Hepatocyte (in vitro differentiated cells): ENCODE data around the gene TNFSF13. TPM values are rescaled to one million over a fixed set of nuclear protein-coding genes. Genes with fewer than 3 reads are reported as not detected.

Experiments used
- DNase-seq: peaks from one replicate; pipeline ENCODE4 v3.0.0-alpha.2; 2016; ENCODE audit warnings: low spot score
- H2AFZ ChIP-seq: fragments of 200-600 bp; sonication (generic); 2 replicates; pipeline ENCODE4 v1.6.0; 2016; ENCODE audit warnings: antibody characterized with exemption, mild to moderate bottlenecking
- H3K27ac ChIP-seq: fragments of 200-600 bp; sonication (generic); 2 replicates; pipeline ENCODE4 v1.5.1; 2016; ENCODE audit warnings: mild to moderate bottlenecking
- H3K27me3 ChIP-seq: fragments of 200-600 bp; sonication (generic); 2 replicates; pipeline ENCODE4 v1.6.1; 2016
- H3K36me3 ChIP-seq: fragments of 200-600 bp; sonication (generic); replicated peaks from 2 replicates; pipeline ENCODE4 v1.5.1; 2016; ENCODE audit warnings: low read depth; ENCODE audit not compliant: insufficient read depth
- H3K4me1 ChIP-seq: fragments of 200-600 bp; sonication (generic); 2 replicates; pipeline ENCODE4 v1.5.1; 2016; ENCODE audit warnings: mild to moderate bottlenecking, moderate library complexity; ENCODE audit not compliant: insufficient read depth
- H3K4me2 ChIP-seq: fragments of 200-600 bp; sonication (generic); 2 replicates; pipeline ENCODE4 v1.6.0; 2016
- H3K4me3 ChIP-seq: fragments of 200-600 bp; sonication (generic); 2 replicates; pipeline ENCODE4 v1.5.1; 2016; ENCODE audit warnings: mild to moderate bottlenecking
- H3K79me2 ChIP-seq: fragments of 200-600 bp; sonication (generic); 2 replicates; pipeline ENCODE4 v1.6.0; 2017; ENCODE audit warnings: mild to moderate bottlenecking
- H3K9me2 ChIP-seq: fragments of 200-600 bp; sonication (generic); replicated peaks from 2 replicates; pipeline ENCODE4 v1.6.0; 2017; ENCODE audit warnings: mild to moderate bottlenecking; ENCODE audit not compliant: insufficient read depth
- H3K9me3 ChIP-seq: fragments of 200-600 bp; sonication (generic); 2 replicates; pipeline ENCODE4 v1.5.1; 2016; ENCODE audit warnings: low read depth, mild to moderate bottlenecking
- H4K20me1 ChIP-seq: fragments of 200-600 bp; sonication (generic); 2 replicates; pipeline ENCODE4 v1.6.0; 2016; ENCODE audit warnings: mild to moderate bottlenecking; ENCODE audit not compliant: insufficient read depth, poor library complexity, severe bottlenecking
- CTCF ChIP-seq: fragments of 200-600 bp; sonication (generic); IDR thresholded peaks from 2 replicates; pipeline ENCODE4 v1.5.1; 2016; ENCODE audit warnings: antibody characterized with exemption, mild to moderate bottlenecking; ENCODE audit not compliant: poor library complexity
- EZH2 ChIP-seq: fragments of 200-600 bp; sonication (generic); IDR thresholded peaks from 2 replicates; pipeline ENCODE4 v1.6.1; 2016; ENCODE audit warnings: antibody characterized with exemption, mild to moderate bottlenecking, borderline replicate concordance
- EZH2phosphoT487 ChIP-seq: fragments of 200-600 bp; sonication (generic); IDR thresholded peaks from one replicate; pipeline ENCODE4 v1.6.1; 2018; ENCODE audit warnings: antibody characterized with exemption, mild to moderate bottlenecking, low read depth, moderate library complexity; ENCODE audit not compliant: unreplicated experiment, severe bottlenecking
- whole genome bisulfite sequencing: methylation state at CpG from one replicate; pipeline ENCODE4 v1.1.6; 2016; ENCODE audit warnings: low lambda C conversion rate; ENCODE audit errors: missing lambda C conversion rate; 5-methylcytosine and 5-hydroxymethylcytosine counted together
- polyA plus RNA-seq: library from polyadenylated mRNA; unstranded; fragments of >200 nt; fragmentation: Nextera tagmentation; extraction: Ambion mirVana; gene quantifications from 2 replicates; pipeline ENCODE4 v1.2.1, GENCODE V29; 2016
- total RNA-seq: library from RNA; depleted of rRNA; stranded (reverse); fragments of >200 nt; gene quantifications from 2 replicates; pipeline ENCODE4 v1.2.3, GENCODE V29; 2014

TNFSF13 gene
- total and polyA plus RNA-seq, 2 experiments from 2014 or later = 0.90 to 2.4 TPM

- no peaks in the 10 kb centered on the region for H3K9me3 ChIP-seq
- H3K36me3 ChIP-seq = no peaks in the 10 kb centered on the region
- H3K4me2 ChIP-seq = peak overlapping the region; percentile 97
- H3K79me2 ChIP-seq = peaks cover 50% of the 10 kb centered on the region
- no peak overlapping the region for H2AFZ ChIP-seq
- H3K4me3 ChIP-seq = no peak overlapping the region
- 95% methylated on average over 30 of the region's 30 CpGs for WGBS
- H3K27ac ChIP-seq = no peak overlapping the region
- peaks cover 26% of the 10 kb centered on the region for H3K4me1 ChIP-seq
- no peak for DNase-seq
- no peaks in the 10 kb centered on the region for H3K9me2 ChIP-seq
- H3K27me3 ChIP-seq = no peaks in the 10 kb centered on the region
- no peaks in the 10 kb centered on the region for H4K20me1 ChIP-seq
- no peak for TF ChIP-seq CTCF
- TF ChIP-seq EZH2phosphoT487 = no peak
- TF ChIP-seq EZH2 = no peak
Measured at GRCh38 chr17:7563115-7563869, 4.7 kb downstream of the TNFSF13 start.

- peak; percentile 1 for DNase-seq
- 97% methylated on average over 5 of the region's 5 CpGs for WGBS
- H3K27me3 ChIP-seq = no peaks in the 10 kb centered on the region
- peaks cover 11% of the 10 kb centered on the region for H3K4me1 ChIP-seq
- no peak overlapping the region for H3K27ac ChIP-seq
- H3K79me2 ChIP-seq = peaks cover 52% of the 10 kb centered on the region
- H2AFZ ChIP-seq = no peak overlapping the region
- no peaks in the 10 kb centered on the region for H3K9me2 ChIP-seq
- H3K4me2 ChIP-seq = no peak overlapping the region
- H4K20me1 ChIP-seq = peaks cover 12% of the 10 kb centered on the region
- no peaks in the 10 kb centered on the region for H3K9me3 ChIP-seq
- no peaks in the 10 kb centered on the region for H3K36me3 ChIP-seq
- no peak overlapping the region for H3K4me3 ChIP-seq
- no peak for TF ChIP-seq EZH2
- no peak for TF ChIP-seq CTCF
- no peak for TF ChIP-seq EZH2phosphoT487
Measured at GRCh38 chr17:7569571-7569970, 11.0 kb downstream of the TNFSF13 start.

GRCh38 chr17:7570351-7570750, 11.8 kb downstream of the TNFSF13 start:
- H4K20me1 ChIP-seq = peaks cover 20% of the 10 kb centered on the region
- H3K36me3 ChIP-seq = peaks cover 3% of the 10 kb centered on the region
- no peak overlapping the region for H3K4me3 ChIP-seq
- no peaks in the 10 kb centered on the region for H3K27me3 ChIP-seq
- H3K27ac ChIP-seq = no peak overlapping the region
- WGBS = over 99% methylated on average over 10 of the region's 10 CpGs
- peaks cover 18% of the 10 kb centered on the region for H3K4me1 ChIP-seq
- TF ChIP-seq EZH2phosphoT487 (no peak), CTCF (no peak), EZH2 (no peak)
- no peaks in the 10 kb centered on the region for H3K9me2 ChIP-seq
- peaks cover 53% of the 10 kb centered on the region for H3K79me2 ChIP-seq
- peak; percentile 1 for DNase-seq
- no peak overlapping the region for H2AFZ ChIP-seq
- H3K9me3 ChIP-seq = no peaks in the 10 kb centered on the region
- H3K4me2 ChIP-seq = no peak overlapping the region
